Cortex of kidney (tissue), 1 donor: Measurements from ENCODE around the gene TMOD4.
A peak's percentile ranks its signal among the peaks of the same experiment; 100 is the strongest.

Experiments used
- DNase-seq: peaks from one replicate; lab custom pipeline; 2025; lab: John Stamatoyannopoulos, UW

Gene TMOD4

DNA sequence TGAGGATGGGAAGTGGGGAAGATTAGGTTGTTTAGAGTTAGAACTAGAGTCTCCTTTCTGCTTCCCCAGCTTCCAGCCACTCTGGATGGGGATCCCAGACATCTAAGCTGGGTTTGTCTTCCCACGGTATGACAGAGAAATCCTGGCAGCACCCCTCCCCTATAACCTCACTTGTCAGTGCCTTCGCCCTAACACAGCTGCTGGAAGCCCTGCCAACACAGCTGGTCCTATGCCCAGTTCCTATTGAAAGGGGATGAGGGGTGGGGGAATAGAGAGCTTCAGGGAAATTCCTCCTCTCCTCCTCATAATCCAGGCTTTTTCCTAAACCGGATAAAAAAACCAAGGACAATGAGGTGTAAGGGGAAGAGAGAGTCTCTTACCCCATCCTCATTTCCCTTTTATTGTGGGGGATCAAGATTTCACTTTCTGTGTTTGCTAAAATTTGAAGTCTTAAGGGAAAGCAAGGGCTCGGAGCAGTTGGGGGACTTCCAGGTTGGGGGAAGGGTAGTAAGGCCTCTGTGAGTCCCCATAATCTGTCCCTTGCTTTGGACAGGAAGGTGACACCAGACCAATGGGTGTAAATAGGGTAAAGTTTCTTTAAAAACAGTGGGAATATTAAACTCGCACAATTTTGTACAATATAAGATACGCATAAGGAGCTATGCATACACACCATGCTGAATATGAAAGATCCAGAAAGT, 590 bp downstream of the TMOD4 start:
- no peak for DNase-seq

DNA sequence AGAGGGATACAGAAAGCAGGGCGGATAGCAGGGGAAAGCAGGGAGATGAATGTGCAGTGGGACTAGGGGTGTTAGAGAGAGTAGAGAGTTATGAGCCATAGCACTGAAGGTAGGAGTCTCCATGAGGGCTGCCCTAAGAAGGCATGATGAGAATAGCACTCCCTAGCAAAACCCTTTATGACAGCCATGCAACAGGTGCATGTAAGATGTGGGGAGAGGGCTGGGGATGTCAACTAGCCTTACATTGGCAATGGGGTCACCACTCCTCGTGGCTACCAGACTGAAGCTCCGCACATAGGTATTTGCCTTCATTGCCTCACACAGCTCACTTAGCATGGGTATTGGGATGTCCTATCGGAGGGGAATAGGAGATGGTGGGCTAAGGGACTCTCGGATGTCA, 4.6 kb downstream of the TMOD4 start:
- DNase-seq: no peak

DNA sequence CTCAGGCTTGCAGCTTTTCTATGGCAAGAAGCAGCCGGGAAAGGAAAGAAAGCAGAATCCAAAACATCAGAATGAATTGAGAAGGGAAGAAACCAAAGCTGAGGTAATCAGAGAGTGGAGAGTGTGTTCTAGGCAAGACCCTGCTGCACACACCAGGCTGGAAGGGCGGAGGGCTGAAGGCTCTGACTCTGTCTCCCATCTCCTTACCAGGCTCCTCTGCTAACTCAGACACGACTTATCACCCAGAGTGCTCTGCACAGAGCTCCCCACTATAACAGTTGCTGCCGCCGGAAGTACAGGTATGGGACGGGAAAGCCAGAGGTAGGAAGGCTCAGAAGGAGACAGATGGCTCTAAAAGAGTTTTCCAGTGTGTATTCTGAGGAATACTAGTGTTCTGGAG, 8.7 kb downstream of the TMOD4 start:
- DNase-seq: no peak

DNA sequence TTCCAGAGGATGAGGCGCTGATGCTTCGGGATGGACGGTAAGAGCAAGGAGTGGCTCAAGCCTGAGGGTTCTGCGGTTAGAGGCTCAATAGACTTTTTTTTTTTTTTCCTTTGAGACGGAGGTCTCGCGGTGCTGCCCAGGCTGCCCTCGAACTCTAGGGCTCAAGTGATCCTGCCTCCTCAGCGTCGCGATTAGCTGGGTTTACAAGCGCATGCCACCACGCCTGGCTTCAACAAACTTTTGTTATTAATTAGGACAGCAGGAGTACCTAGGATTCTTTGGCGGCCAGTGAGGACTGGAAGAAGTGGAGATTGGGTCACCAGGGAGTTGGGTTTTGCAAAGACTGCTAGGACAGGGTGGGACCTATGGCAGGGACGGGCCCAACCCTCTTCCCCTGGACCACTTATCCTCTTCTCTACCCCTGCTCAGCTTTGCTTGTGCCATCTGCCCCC, 9.2 kb downstream of the TMOD4 start:
- DNase-seq: no peak

DNA sequence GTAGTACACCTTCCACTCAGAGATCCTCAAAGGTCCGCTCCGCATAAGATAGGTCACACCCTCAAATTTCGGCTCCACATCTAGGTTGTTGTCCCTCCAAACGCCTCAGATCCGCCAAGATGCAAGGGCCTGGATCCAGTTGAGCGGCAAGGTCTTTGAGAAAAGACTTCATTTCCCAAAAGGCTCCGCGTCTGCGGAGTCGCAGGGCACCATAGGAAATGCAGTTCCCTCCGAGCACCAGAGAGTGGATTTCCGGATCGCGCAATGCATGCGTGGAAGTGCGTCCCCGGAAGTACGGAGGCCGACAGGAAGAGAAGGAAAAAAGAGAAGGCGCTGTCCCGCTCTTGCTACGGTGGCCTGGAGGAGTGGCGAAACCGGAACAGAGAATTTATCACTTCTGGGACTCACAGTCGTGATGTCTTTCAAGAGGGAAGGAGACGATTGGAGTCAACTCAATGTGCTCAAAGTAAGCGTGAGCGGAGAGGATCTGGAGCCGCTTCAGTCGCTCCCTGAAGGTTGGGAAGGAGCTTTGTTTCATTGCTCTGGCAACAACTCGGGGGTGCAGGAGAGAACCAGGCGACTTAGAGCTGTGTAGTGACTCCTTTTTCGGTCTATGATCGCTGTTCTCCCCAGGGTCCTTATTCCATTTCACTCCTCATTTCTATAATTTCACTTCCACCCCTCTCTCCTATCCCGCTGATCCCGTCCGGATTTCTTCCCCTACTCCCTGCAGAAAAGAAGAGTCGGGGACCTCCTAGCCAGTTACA, 9.9 kb downstream of the TMOD4 start, which contains the start of the genes LYSMD1 and SCNM1:
Gene LYSMD1 (minus strand): TSS at position 165 of the 767 bp plus-strand sequence. CDS start 644 bp downstream, outside the sequence.
Gene SCNM1 (plus strand): TSS at position 407 of the 767 bp plus-strand sequence. CDS start 9 bp downstream, at position 416.
- no peak for DNase-seq

DNA sequence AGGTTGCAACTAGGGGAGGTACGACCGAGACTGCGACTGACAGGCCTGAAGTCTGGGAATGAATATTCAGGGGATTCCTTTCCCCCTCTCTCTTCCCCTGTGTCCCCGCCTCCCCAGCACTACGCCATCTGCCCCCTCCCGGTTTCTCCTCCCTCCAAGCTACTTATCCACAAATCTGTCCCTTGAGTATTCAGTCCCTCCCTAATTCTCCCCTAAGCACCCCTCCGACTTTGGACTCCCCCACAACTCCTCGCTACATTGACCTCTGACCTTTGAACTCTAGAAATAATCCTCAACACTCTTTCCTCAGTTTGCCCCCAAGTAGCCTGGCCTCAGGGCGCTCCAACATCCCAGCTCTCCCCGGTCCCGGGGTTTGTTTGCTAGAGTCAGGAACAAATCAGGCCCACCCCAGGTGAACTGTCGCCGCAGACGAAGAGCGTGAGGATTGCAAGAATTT, 10.5 kb downstream of the TMOD4 start:
- no peak for DNase-seq

DNA sequence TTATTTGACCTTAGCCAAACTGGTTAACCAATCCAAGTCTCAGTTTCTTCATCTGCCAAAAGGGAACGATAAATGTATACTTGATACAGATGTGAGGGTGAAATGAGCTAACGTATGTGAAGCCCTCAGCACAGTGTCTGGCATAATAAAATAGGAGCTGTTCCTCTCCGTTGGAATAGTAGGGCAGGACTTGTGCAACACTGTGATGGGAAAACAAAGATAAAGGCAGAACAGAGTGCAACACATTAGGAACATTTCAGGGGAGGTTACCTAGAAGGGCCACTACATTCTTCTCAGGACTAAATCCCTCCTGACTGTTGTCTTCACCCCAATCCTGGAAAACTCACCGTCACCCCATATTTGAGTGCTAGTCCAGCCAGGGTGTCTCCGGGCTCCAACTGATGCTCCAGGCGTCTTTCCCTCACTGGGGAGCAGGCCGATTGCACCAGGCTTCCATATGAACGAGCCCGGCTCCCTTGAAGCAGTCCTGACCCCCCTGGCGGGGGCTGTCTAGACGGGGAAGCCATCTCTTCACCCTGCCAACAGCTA, 11.0 kb downstream of the TMOD4 start:
- no peak for DNase-seq

DNA sequence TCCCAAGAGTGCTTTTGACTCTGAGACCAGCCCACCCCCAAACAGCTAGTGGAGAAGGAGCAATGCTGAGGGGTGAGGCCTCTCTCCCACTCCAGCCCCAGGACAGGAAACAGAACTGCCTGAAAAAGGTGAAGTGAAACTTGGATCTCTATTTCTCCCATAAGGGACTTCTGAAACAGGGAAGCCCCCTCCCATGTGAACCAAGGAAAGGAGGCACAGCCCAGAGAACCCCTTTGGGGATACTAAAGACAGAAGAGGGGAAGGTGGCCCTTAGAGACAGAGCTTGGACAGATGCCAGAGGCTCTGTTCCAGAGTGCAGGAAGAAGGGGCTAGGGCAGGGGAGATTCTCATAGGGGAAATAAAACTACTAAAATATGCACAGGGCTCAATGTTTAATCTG, 16.4 kb downstream of the TMOD4 start:
- DNase-seq: no peak

DNA sequence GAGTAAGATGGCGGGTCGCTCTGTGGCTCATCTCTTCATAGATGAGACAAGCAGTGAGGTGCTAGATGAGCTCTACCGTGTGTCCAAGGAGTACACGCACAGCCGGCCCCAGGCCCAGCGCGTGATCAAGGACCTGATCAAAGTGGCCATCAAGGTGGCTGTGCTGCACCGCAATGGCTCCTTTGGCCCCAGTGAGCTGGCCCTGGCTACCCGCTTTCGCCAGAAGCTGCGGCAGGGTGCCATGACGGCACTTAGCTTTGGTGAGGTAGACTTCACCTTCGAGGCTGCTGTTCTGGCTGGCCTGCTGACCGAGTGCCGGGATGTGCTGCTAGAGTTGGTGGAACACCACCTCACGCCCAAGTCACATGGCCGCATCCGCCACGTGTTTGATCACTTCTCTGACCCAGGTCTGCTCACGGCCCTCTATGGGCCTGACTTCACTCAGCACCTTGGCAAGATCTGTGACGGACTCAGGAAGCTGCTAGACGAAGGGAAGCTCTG, 17.0 kb downstream of the TMOD4 start:
- DNase-seq: no peak

DNA sequence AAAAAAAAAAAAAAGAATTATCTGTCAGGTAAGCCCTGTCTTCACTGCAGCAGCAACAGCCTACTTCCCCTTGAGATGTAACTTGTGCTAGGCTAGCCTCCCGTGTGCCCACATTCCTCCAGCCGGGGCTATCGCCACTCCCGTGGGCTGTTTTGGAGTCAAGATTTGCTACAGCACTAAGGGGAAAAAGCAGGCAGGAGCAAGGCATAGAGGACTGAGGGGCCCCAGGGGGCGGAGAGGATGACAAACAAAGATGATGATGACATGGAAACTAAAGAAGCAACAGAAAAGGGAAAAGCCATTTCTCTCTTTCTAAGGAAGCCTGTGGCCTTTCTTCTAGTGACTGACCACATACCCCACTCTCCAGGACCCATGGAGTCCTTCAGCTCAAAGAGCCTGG, 17.5 kb downstream of the TMOD4 start:
- no peak for DNase-seq

DNA sequence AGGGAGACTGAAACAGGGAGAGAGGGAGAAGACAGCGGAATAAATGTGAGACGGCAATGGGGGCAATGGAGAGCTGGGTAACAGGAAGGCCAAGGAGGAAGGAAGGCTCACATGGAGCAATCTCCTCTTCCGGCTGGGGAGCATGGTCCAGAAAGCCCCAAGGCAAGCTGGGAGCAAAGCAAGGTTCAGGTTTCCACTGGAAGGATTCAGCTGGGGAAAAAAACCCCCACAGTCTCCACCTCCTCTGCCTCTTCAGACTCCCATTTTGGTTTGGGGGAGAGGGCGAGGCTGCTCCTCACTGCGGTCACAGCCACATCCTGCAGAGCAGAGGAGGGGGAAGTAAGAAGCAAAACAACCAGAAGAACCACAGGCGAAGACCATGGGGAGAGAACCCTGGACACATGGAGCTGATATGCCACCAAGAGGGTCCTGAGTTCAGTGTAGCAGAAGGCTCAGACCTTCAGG, 18.7 kb downstream of the TMOD4 start:
- DNase-seq: no peak

DNA sequence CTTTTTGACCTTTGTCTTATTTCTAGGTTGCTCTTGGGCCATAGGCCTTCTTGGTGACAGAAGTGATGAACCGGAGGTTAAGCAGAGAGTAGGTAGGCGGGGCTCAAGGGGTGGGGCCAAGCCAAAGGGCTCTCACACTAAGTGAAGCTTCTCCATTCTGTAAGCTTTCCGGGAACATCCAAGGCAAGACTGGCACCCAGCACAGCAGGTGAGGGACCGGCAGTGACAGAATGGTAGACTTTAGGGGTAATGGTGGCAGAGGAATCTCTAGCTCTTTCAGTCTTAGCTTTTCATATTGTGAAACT, 19.3 kb downstream of the TMOD4 start, which contains the start of gene TNFAIP8L2:
Gene TNFAIP8L2 (plus strand): TSS at position 135 of the 305 bp plus-strand sequence. CDS start 2,049 bp downstream, outside the sequence.
- DNase-seq: no peak

DNA sequence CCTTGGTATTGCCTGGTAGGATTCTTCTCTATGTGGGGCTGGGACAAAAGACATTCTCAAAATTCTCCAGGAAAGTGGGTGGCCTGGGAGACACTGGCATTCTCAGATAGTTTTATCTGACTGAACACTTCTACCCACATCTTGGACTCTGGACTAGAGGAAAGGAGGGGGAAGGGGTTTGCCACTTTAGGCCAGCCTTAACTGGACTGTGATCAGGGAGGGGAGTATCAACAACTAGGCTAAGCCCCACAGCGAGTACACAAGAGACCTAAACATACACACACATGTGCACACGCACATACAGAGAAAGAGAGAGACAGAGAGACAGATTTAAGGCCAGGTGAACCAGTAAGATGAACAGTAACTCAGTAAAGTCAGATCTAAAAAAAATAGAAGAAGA, 28.1 kb downstream of the TMOD4 start:
- no peak for DNase-seq

DNA sequence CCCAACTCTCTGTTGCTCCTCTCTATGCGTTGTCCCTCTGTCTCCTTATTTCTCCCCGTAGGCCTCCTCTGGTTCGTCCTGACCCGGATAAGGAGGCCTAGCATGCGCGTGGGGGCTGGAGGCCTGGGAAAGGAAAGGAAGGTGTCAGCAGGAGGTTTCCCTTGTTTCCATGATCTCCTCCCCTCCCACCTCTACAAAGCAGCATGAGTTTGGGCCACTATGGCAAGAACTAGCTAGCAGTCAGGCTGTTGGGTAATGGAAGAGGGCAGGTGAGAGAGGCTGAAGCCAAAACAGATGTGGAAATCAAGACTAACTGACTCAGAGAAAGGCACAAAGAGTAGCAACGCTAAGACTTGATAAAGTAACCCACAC, 28.7 kb downstream of the TMOD4 start:
- no peak for DNase-seq

DNA sequence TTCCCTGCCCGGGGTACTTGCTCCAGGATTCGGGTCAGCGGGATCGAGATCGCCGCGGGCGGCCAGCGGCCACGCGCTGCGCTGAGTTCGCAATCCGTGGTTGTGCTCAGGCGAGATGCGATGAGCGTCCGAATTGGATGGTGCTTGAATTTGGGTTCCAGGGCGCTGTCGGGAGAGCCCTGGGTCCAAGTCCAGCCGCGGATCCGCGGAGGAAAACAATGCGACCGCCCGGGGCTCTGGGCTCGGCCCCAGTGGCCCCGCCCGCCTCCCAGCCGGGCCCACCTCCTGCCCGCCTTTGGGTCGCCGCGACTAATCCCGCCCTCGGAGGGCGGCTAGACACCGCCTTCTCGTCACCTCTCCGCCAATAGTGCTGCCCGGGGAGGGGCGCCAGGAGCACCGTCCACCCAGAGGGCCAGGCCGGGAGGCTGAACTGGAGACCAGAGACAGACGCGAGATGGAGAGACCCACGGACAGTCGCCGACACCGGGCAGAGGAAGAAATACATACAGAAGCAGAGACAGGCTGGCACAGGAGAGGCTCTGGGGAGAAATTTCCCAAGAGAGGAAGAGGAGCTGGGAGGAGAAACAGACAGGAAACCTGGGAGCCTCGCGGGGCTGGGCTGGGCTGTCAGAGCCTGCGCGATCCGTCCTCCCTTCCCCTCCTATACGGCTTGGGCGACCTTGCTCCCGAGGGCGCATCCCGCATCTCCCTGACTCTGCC, 29.2 kb downstream of the TMOD4 start, which contains the start of gene SEMA6C:
Gene SEMA6C (minus strand): TSS at position 220 of the 720 bp plus-strand sequence. CDS start 4,010 bp downstream, outside the sequence.
- peak; percentile 36 for DNase-seq

DNA sequence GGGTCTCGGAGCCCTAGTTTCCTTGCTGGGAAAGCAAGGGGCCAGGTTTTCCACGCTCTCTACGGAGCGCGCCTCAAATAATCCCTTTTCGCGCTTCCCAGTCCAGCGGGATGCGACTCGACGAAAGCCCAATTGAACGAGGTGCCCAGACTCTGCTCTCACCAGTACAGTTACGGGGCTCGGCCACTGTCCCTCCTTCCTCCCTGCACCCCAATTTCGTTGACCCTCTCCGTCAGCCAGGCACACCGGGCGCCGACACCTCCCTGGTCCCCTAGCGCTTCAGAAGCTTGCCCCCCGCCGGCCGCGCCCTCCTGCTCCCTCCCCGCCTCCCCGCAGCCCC, 29.7 kb downstream of the TMOD4 start:
- no peak for DNase-seq

DNA sequence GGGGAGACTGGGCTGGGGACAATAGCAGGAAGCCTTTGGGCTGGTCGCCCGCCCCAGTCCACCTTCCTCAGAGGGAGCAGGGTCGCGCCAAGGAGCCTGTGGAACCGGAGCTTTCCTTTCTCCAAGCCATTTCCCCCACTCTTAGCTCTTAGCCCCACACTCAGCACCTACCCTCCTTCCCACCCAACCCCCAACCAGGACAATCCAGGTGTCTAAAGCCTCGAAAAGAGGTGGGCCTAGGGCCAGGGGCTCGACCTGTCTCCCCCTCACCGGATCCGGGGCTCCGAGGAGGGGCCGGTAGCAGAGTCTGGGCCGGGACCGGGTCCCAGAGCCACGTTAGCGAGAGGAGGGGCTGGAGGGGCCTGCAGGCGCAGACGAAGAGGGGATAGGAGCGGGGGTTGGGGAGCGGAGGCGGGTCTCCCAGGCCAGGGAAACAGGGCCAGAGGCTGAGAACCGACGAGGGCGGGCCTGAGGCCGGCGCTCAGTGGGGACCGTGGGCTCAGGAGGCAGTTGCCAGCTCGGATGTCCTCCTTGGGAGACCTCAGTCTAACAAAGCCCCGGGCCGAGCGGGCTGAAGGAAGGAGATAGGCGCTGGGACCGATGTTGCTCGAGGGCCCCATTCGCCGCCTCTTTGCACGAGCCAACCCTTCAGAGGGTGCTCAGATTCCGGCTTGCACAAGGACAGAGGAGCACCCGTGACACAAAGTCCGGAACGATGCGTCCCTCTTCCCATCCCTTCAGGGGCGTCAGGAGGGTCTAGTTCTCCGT, 30.3 kb downstream of the TMOD4 start:
- no peak for DNase-seq

DNA sequence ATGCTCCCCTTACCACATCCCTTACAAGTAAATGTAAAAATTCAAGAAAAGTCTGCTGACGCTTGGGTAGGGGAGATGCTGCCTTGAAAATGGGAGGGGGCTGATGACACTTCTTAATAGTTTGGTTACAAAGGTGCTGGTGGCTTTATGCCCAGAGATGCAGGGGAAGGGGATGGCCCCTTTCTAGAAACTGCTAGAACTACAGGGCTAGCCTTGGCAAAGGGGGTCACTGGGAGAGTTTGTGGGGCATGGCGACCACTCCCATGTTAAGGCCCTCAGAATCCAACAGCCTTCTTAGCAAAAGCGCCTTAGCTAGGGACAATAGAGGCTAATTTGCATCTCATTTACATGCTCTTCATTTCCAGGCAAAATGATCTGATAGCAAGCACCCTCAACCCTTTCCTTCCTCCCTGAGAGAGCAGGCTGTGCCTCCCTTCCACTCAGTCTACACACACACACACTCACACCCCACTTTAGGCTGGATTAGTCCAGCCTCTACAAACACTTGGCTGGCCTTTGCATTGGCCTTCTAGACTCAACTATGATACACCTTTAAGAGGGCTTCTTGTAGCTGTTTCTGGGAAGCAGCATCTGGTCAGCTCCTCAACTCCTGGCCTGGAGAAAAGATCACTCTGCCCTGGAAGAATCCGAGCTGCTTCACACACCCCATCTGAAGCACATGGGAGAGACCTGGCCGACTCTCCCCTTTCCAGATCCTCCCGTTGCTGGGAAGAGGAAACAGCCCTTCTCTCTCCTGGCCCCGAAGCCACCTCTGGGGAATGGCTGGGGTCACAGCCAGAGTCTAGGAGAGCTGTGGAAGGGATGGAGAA, 31.1 kb downstream of the TMOD4 start:
- DNase-seq: no peak

DNA sequence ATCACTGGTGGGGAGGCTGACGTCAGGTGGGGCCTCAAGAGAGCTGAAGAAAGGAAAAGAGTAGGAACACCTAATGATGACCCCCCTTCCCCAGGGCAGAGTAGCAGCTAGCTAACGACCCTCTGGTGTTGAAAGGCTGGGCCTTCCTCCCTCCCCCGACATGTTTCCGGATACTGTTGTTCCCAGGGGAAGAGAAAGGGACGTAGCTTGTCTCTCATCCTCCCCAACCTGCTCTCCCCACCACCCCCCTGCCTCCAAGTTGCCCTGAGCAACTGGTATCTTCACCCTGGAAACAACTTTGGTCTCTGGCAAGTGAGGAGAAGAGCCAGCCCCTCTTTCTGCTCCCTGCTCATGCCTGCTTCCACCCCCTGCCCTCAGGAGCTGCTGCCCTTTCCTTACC, 31.8 kb downstream of the TMOD4 start:
- no peak for DNase-seq

DNA sequence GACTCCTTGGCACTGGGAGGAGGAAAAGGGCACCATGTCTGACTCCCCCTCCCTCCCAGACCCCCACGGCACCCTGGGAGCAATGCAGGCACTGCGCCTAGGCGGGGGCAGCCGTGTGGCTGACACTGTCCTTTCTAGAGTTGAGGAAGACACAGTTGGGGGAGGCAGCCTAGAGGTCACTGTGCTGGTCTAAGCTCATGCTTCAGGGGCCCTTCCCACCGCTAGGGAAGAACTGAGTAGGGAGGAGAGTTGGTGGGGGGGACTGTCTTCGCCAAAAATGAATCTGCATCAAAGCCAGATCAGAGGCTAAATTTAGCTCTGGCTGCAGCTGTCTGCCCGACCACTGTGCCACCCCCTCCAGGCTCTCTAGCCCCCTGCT, 32.7 kb downstream of the TMOD4 start:
- no peak for DNase-seq
